GM10248 (cell line): ENCODE measurements around the gene DLGAP1.

Experiments
- CTCF ChIA-PET: fragments of 300-600 bp; sonication (Branson Sonifier 250); formaldehyde crosslinking; extraction: SDS; loops from one replicate; lab custom pipeline; 2021; ENCODE audit warnings: antibody characterized with exemption; lab: Yijun Ruan, JAX
- POLR2A ChIA-PET: fragments of 350-650 bp; sonication (Branson Sonifier 250); formaldehyde crosslinking; extraction: SDS; loops from one replicate; lab custom pipeline; 2020; ENCODE audit warnings: antibody characterized with exemption; lab: Yijun Ruan, JAX
- DNase-seq: peaks from one replicate; pipeline ENCODE4 v3.0.0; 2012; ENCODE audit errors: extremely low spot score
- TF ChIP-seq, protein P1 (sequence below): IDR thresholded peaks from 2 replicates; pipeline ENCODE4 v1.5.1; 2012; ENCODE audit warnings: mild to moderate bottlenecking, low read depth; ENCODE audit errors: extremely low read depth, missing control alignments, control extremely low read depth

Gene DLGAP1

DNA sequence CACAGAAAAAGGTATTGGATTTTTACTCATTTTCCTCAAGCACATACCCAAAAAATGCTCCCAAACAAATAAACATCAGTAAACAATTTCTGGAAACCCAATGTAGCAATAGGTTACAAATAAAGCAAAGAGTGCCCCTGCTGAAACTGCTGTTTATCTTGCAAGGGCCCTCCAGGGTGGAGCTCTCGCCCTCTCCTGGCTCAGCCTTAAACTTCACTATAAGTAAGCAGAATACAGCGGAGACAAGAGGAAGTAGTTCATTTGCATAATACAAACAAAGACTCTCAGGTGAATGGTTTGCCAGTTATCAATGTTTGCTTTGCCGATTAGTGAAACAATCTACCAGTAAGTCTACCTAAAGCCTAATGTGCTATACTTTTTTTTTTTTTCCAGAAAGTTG lies 437.6 kb downstream of the DLGAP1 start:
- TF ChIP-seq, protein P1, sequence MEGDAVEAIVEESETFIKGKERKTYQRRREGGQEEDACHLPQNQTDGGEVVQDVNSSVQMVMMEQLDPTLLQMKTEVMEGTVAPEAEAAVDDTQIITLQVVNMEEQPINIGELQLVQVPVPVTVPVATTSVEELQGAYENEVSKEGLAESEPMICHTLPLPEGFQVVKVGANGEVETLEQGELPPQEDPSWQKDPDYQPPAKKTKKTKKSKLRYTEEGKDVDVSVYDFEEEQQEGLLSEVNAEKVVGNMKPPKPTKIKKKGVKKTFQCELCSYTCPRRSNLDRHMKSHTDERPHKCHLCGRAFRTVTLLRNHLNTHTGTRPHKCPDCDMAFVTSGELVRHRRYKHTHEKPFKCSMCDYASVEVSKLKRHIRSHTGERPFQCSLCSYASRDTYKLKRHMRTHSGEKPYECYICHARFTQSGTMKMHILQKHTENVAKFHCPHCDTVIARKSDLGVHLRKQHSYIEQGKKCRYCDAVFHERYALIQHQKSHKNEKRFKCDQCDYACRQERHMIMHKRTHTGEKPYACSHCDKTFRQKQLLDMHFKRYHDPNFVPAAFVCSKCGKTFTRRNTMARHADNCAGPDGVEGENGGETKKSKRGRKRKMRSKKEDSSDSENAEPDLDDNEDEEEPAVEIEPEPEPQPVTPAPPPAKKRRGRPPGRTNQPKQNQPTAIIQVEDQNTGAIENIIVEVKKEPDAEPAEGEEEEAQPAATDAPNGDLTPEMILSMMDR = no peak
- CTCF ChIA-PET = no interaction called here
- POLR2A ChIA-PET = no interaction called here
- DNase-seq = peak; percentile 30

DNA sequence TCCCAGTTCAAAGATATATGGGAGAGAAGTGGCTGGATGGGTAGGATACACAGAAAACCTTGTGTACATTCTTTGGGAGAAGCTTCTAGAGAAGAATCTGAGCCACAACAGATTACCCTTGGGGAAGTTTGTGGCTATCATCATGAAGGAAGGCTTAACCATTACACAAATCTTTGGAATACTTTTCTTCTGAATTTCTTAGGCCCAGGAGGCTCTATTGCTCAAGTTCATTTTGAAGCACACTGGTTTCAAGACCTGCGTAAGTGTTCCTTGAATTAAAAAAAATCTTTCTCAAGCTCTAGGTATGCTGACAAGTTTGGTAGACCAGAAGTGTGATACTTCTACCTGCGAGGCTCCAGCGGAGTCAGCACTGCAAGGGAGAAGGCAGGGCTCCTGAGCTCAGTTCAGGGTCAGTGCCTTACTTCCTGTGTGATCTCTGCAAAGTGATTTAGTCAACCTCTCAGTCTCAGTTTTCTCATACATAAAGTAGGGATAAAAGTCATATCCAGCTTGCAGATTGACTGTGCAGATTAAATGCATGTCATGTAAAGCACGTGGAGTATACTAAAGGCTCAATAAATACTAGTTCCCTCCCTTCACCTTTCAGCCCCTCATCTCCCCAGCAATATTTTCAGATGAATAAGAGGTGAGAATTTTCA lies 438.6 kb downstream of the DLGAP1 start:
- ChIA-PET CTCF (interaction anchor here (0.7 kb wide), 1 partner anchor 32 kb away, joined by 3 read pairs; no protein-coding TSS in a partner anchor), POLR2A (no interaction called here)
- TF ChIP-seq, protein P1 = no peak
- DNase-seq = no peak

DNA sequence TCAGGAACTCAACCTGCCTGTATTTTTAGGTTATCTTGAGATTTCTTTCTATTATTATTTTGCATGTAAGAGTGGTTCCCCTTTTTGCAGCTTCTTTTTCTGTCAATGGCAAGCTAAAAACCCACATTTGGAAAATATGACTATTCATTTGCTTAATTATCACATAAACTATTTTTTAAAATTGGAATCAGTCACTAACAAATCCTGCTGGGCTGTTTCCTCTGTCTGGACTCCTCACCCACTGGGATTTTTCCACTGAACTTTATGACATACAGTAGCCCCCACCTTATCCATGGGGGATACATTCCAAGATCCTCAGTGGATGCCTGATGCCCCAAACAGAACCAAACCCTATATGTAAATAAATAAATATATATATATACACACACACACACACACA lies 447.3 kb downstream of the DLGAP1 start:
- no peak for DNase-seq
- TF ChIP-seq, protein P1 = no peak
- CTCF ChIA-PET = no interaction called here
- POLR2A ChIA-PET = no interaction called here

DNA sequence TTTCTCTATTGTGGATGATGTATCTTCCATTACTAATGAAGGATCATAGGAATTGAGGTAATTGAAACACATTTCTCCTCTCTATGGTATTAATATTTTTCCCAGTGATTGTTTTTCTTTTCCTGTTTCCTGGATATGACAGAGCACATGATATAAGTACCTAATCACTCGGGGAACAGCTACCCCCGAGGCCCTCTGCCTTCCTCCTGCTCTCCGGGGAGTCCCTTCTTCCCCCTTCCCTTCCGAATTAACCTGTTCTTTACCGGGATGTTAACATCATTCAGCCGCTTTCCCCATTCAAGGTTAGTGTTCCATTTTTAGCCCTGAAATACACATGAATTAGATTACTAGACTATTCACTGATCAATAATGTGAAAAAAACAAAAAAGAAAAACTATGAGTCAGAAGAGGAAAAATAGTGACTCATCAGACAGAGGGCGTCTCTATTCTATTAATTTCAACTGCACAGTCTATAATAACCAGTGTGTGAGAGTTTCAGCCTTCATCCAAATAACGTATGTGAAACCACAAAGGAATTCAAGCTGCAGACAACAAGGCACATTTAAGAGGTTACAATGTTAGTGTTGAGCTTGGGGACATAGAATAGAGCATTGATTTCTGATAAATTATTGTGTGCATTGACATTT lies 450.8 kb downstream of the DLGAP1 start:
- DNase-seq = no peak
- CTCF ChIA-PET = interaction anchor here (0.8 to 5.4 kb wide), 3 partner anchors 10 to 233 kb away, joined by 3 to 28 read pairs (median 8); no protein-coding TSS in a partner anchor
- POLR2A ChIA-PET = no interaction called here
- TF ChIP-seq, protein P1 = no peak

DNA sequence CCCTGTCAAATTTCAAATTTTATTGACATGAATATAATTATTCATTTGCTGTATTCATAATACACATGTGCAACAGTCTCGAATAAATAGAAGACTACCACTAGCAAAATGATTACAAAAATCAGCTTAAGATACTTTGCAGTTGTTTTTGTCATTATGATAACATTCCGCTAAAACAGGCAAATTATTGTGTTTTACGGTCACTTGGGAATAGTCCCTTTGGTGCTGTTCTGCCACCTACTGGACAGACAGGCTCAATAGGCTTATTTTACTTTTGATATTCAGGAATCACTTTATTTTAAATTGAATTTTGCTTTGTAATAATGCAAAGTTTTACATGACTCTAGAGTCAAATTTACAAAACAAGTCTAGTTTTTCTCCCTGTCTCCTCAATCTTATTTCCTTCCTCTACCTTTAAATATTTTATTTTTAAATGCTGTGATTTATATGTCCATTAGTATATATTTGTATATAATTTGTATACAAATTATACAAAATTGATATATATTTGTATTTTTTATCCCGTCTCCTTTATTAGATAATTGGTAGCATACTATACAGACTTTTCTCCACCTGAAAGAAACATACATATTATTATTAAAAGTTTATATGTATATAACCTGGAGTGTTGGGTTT lies 456.3 kb downstream of the DLGAP1 start:
- CTCF ChIA-PET = interaction anchor here (1.0 to 5.4 kb wide), 6 partner anchors 10 to 717 kb away, joined by 3 to 28 read pairs (median 6); no protein-coding TSS in a partner anchor
- TF ChIP-seq, protein P1 = peak; percentile 48
- no peak for DNase-seq
- POLR2A ChIA-PET = no interaction called here

DNA sequence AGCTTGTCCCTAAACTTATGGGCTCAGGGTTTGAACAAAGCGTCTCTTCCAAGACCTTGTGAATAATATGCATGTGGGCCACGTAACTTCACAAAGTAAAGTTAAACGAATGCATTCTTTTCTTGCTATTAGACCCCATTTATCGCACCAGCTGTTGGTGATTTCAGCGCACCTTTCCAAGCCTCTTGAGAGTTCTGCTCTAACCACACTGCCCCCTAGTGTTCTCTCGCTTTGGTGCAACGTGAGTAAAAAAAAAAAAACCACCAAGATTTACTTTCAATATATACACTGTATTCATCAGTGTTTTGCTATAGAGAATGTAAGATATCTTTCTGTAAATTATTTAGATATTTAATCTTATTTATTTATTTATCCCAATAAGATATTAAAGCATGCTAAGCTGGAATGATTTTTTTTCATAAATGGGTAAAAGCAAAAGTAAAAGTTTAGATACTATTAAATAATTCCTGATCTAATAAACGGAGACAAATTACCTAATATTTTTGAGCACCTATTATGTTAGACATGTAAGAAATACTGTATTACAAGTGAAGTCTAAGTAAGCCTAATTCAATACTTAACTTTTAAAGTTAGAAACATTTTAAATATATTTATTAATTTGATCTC lies 459.5 kb downstream of the DLGAP1 start:
- peak; percentile 31 for DNase-seq
- TF ChIP-seq, protein P1 = peak; percentile 68

More for the DNA sequence above, 459.5 kb downstream of the DLGAP1 start:
- CTCF ChIA-PET = interaction anchor here (0.7 to 3.7 kb wide), 30 partner anchors 8 to 714 kb away, joined by 3 to 53 read pairs (median 4); no protein-coding TSS in a partner anchor
- POLR2A ChIA-PET = no interaction called here
